ENCODE results near the gene ANKRD39. TPM values are rescaled to one million over a fixed set of nuclear protein-coding genes. Genes with fewer than 3 reads are reported as not detected.

Gene ANKRD39
- total and polyA plus RNA-seq, 2 experiments from 2014 or later, result 17.5 to 32.0 TPM

GRCh38 chr2:96809951-96810782 is 47.6 kb downstream of the ANKRD39 start:
- Histone ChIP-seq H3K4me1 (ENCODE audit: insufficient read depth) (peaks cover 4% of the 10 kb centered on the region), H3K27ac (ENCODE audit: low read depth) (no peak overlapping the region), H3K36me3 (ENCODE audit: insufficient read depth) (no peaks in the 10 kb centered on the region), H3K9me2 (ENCODE audit: insufficient read depth) (no peaks in the 10 kb centered on the region), H3K4me3 (no peak overlapping the region), H4K20me1 (replicated peaks; ENCODE audit: insufficient read depth) (no peaks in the 10 kb centered on the region), H2AFZ (no peak overlapping the region), H3F3A (replicated peaks; ENCODE audit: low read depth) (peaks cover under 1% of the 10 kb centered on the region; the same call in 1 of the 2 replicates), H3K27me3 (ENCODE audit: insufficient read depth) (no peaks in the 10 kb centered on the region), H3K79me2 (replicated peaks; ENCODE audit: insufficient read depth) (no peaks in the 10 kb centered on the region), H3K4me2 (no peak overlapping the region)
- Mint-ChIP-seq H3K36me3 (ENCODE audit: low read depth) (peaks cover 11% of the 10 kb centered on the region; the same call in 2 of the 3 replicates), H3K4me1 (no peaks in the 10 kb centered on the region), H3K4me3 (no peak overlapping the region), H3K27ac (no peak overlapping the region), H3K27me3 (ENCODE audit: insufficient read depth, low read depth, poor library complexity) (no peaks in the 10 kb centered on the region), H3K9me3 (peaks cover 6% of the 10 kb centered on the region; the same call in 1 of the 3 replicates)
- DNase-seq (ENCODE audit: low spot score) (no peak), ATAC-seq (no peak)
- TF ChIP-seq JUNB (IDR thresholded peaks at IDR 0.05; ENCODE audit: unreplicated experiment) (no peak), STAT1 (IDR thresholded peaks at IDR 0.05; ENCODE audit: unreplicated experiment) (no peak), ZNF331 (CRISPR knock-in tag; IDR thresholded peaks at IDR 0.05; ENCODE audit: low read depth) (no peak), CREB1 (CRISPR knock-in tag; IDR thresholded peaks at IDR 0.05; ENCODE audit: low read depth) (no peak), CTCF (conservative IDR thresholded peaks at IDR 0.05; ENCODE audit: low read depth in 2 of 2) (no peak), NANOG (IDR thresholded peaks at IDR 0.05; ENCODE audit: borderline replicate concordance) (no peak), EZH2phosphoT487 (IDR thresholded peaks at IDR 0.05; ENCODE audit: unreplicated experiment) (no peak), ZNF114 (CRISPR knock-in tag; IDR thresholded peaks at IDR 0.05) (no peak), ZNF462 (CRISPR knock-in tag; IDR thresholded peaks at IDR 0.05) (no peak), ETS1 (IDR thresholded peaks at IDR 0.05) (no peak), REST (IDR thresholded peaks at IDR 0.05; ENCODE audit: unreplicated experiment) (no peak), POLR2AphosphoS5 (IDR thresholded peaks at IDR 0.05; ENCODE audit: low read depth) (no peak), EZH2 (IDR thresholded peaks at IDR 0.05; ENCODE audit: low read depth, unreplicated experiment) (no peak)

All from GM23338 (cell line).